DND-41 (cell line): Measurements from ENCODE around the gene SGO2.

ENCODE experiments used
- ATAC-seq: fragments of 200-7000 bp; cut with Tn5 transposase; 3 replicates; pipeline ENCODE4 v1.9.1; 2021; ENCODE audit warnings: low read depth; ENCODE audit not compliant: insufficient read depth
- DNase-seq: peaks from one replicate; pipeline ENCODE4 v3.0.0-alpha.2; 2020
- H2AFZ ChIP-seq: 2 replicates; pipeline ENCODE4 v1.6.0; 2012; ENCODE audit warnings: low read depth, low read length
- H3K27ac ChIP-seq: 2 replicates; pipeline ENCODE4 v1.5.1; 2012; ENCODE audit warnings: low read length, inconsistent platforms
- H3K27me3 ChIP-seq: fragments of 200-600 bp; sonication (generic); 2 replicates; pipeline ENCODE4 v1.6.0; 2012; ENCODE audit warnings: low read length, mild to moderate bottlenecking, inconsistent platforms; ENCODE audit not compliant: insufficient read depth, poor library complexity
- H3K36me3 ChIP-seq: 2 replicates; pipeline ENCODE4 v1.5.1; 2012; ENCODE audit warnings: low read length, inconsistent platforms; ENCODE audit not compliant: insufficient read depth
- H3K4me1 ChIP-seq: 2 replicates; pipeline ENCODE4 v1.5.1; 2012; ENCODE audit warnings: mild to moderate bottlenecking, low read length; ENCODE audit not compliant: insufficient read depth
- H3K4me2 ChIP-seq: 2 replicates; pipeline ENCODE4 v1.6.0; 2012; ENCODE audit warnings: mild to moderate bottlenecking, moderate library complexity, low read length, inconsistent platforms; ENCODE audit not compliant: insufficient read depth
- H3K4me3 ChIP-seq, 2 experiments: fragments of 200-600 bp in 1 of 2; shearing (Covaris generic) in 1 of 2; 2 replicates each; pipeline ENCODE4 v1.5.1; 2012 to 2016; ENCODE audit warnings: inconsistent platforms in 2 of 2, low read length in 2 of 2, mild to moderate bottlenecking in 2 of 2, low read depth in 1 of 2, moderate library complexity in 1 of 2
- H3K79me2 ChIP-seq: 2 replicates; pipeline ENCODE4 v1.6.0; 2012; ENCODE audit warnings: low read length, inconsistent platforms; ENCODE audit not compliant: insufficient read depth
- H3K9ac ChIP-seq: 2 replicates; pipeline ENCODE4 v1.6.0; 2012; ENCODE audit warnings: low read depth, mild to moderate bottlenecking, inconsistent platforms, low read length, moderate library complexity
- H3K9me3 ChIP-seq: 2 replicates; pipeline ENCODE4 v1.5.1; 2012; ENCODE audit warnings: low read length, moderate library complexity, mild to moderate bottlenecking, inconsistent platforms; ENCODE audit not compliant: insufficient read depth, severe bottlenecking
- H4K20me1 ChIP-seq: 2 replicates; pipeline ENCODE4 v1.6.0; 2012; ENCODE audit warnings: low read length; ENCODE audit not compliant: insufficient read depth
- CTCF ChIP-seq: IDR thresholded peaks from 2 replicates; pipeline ENCODE4 v1.5.1; 2012; ENCODE audit warnings: borderline replicate concordance, low read length, moderate library complexity, mild to moderate bottlenecking; ENCODE audit not compliant: poor library complexity, severe bottlenecking; ENCODE audit errors: extremely low read depth
- EZH2 ChIP-seq: IDR thresholded peaks from 3 replicates; pipeline ENCODE4 v1.6.1; 2012; ENCODE audit warnings: borderline replicate concordance, low read depth, mild to moderate bottlenecking, moderate library complexity, low read length, inconsistent platforms; ENCODE audit not compliant: severe bottlenecking

Gene SGO2

GRCh38 chr2:200515155-200515554, 10.9 kb upstream of the SGO2 start:
- Histone ChIP-seq H3K27me3 (peaks cover 16% of the 10 kb centered on the region), H3K9ac (no peak overlapping the region), H3K79me2 (no peaks in the 10 kb centered on the region), H3K4me2 (no peak overlapping the region), H4K20me1 (no peaks in the 10 kb centered on the region), H3K9me3 (no peaks in the 10 kb centered on the region), H3K36me3 (no peaks in the 10 kb centered on the region), H3K27ac (no peak overlapping the region), H2AFZ (no peak overlapping the region), H3K4me1 (peaks cover 6% of the 10 kb centered on the region), H3K4me3 (no peak overlapping the region)
- ATAC-seq (peak; percentile 27; the same call in 1 of the 3 replicates), DNase-seq (no peak)
- TF ChIP-seq EZH2 (no peak), CTCF (no peak)

- Histone ChIP-seq H3K79me2 (peaks cover 20% of the 10 kb centered on the region), H3K4me1 (peaks cover 23% of the 10 kb centered on the region), H2AFZ (no peak overlapping the region), H3K4me2 (no peak overlapping the region), H4K20me1 (peaks cover under 1% of the 10 kb centered on the region; the same call in 1 of the 2 replicates), H3K36me3 (no peaks in the 10 kb centered on the region; the same call in 1 of the 2 replicates), H3K4me3 (no peak overlapping the region), H3K27me3 (peaks cover 2% of the 10 kb centered on the region), H3K9ac (no peak overlapping the region), H3K9me3 (no peaks in the 10 kb centered on the region), H3K27ac (no peak overlapping the region)
- DNase-seq (no peak), ATAC-seq (no peak)
- no peak for TF ChIP-seq CTCF
- TF ChIP-seq EZH2, result no peak
Observed at GRCh38 chr2:200523158-200523557, 2.8 kb upstream of the SGO2 start.

- no peak overlapping the region for H3K4me3 ChIP-seq
- no peak for ATAC-seq
- DNase-seq, result no peak
- H3K36me3 ChIP-seq, result no peaks in the 10 kb centered on the region; the same call in 1 of the 2 replicates
- peaks cover 27% of the 10 kb centered on the region for H3K4me1 ChIP-seq
- H3K9me3 ChIP-seq, result no peaks in the 10 kb centered on the region
- no peak for TF ChIP-seq CTCF
- no peak for TF ChIP-seq EZH2
- H4K20me1 ChIP-seq, result peaks cover 3% of the 10 kb centered on the region; the same call in 1 of the 2 replicates
- H3K27me3 ChIP-seq, result peaks cover 2% of the 10 kb centered on the region
- H2AFZ ChIP-seq, result peak overlapping the region; percentile 42; the same call in 1 of the 2 replicates
- no peak overlapping the region for H3K9ac ChIP-seq
- H3K4me2 ChIP-seq, result no peak overlapping the region
- H3K27ac ChIP-seq, result no peak overlapping the region
- peaks cover 25% of the 10 kb centered on the region for H3K79me2 ChIP-seq
Observed at GRCh38 chr2:200523604-200524003, 2.4 kb upstream of the SGO2 start.
